Epidermal melanocyte (primary cell): ENCODE measurements around the gene MMP14.
A peak's percentile ranks its signal among the peaks of the same experiment; 100 is the strongest.
"Not testable (repeated sequence)": the region's sequence is repeated elsewhere in the genome, so short reads cannot be mapped to it uniquely, and the experiment has no call there.

Source experiments
- DNase-seq: peaks from one replicate; pipeline ENCODE4 v3.0.0; 2011; ENCODE audit warnings: low spot score; ENCODE audit not compliant: insufficient read length

The MMP14 gene

DNA sequence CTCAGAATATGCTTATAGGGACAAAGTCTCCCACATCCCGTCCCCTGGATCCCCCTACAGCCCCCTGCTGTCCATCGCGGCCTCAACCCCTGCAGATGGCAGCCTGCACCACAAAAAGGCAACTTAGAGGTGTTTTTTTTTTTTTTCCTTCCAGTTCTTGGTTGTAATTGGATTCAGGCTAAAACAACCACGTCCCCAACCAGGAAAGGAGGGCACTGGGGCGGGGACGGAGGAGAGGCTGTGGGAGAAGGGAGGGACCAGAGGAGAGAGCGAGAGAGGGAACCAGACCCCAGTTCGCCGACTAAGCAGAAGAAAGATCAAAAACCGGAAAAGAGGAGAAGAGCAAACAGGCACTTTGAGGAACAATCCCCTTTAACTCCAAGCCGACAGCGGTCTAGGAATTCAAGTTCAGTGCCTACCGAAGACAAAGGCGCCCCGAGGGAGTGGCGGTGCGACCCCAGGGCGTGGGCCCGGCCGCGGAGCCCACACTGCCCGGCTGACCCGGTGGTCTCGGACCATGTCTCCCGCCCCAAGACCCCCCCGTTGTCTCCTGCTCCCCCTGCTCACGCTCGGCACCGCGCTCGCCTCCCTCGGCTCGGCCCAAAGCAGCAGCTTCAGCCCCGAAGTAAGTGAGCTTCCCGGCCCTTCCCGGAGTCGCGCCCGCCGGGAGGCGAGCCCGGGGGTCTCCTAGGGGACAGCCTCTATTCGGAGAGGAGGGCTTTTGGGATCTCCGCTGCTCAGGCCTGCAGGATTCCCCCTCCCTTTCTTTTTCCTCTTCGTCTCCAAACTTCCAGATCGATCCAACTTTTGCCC is at the start of gene MMP14:
MMP14 (plus strand) TSS at position 285 of the 813 bp plus-strand sequence; CDS start at position 518, 233 bp downstream.
- DNase-seq = peak; percentile 97

- DNase-seq = no peak
Measured at GRCh38 chr14:22786685-22787084, 49.7 kb upstream of the MMP14 start.

GRCh38 chr14:22791301-22791700 is 45.1 kb upstream of the MMP14 start:
- no peak for DNase-seq

DNA sequence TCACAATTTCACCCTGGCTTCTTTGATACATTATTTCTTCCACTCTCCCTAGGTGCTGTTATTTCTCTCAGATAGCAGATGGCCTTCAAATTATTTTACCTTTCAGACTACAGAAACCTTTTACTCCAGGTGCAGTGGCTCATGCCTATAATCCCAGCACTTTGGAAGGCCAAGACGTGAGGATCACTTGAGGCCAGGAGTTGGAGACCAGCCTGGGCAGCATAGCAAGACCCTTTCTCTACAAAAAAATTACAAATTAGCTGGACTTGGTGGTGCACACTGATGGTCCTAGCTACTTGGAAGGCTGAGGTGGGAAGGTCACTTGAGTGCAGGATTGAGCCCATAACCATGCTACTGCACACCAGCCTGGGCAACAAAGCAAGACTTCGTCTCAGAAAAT is 44.2 kb upstream of the MMP14 start:
- DNase-seq = no peak

GRCh38 chr14:22793550-22793949 is 42.8 kb upstream of the MMP14 start:
- DNase-seq = not testable (repeated sequence)

- no peak for DNase-seq
Measured at GRCh38 chr14:22793976-22794375, 42.4 kb upstream of the MMP14 start.

GRCh38 chr14:22794551-22794951 is 41.8 kb upstream of the MMP14 start:
- DNase-seq = no peak

- DNase-seq = no peak
Measured at GRCh38 chr14:22796087-22796707, 40.2 kb upstream of the MMP14 start.

GRCh38 chr14:22797017-22797917 is 39.1 kb upstream of the MMP14 start:
- DNase-seq = no peak

DNA sequence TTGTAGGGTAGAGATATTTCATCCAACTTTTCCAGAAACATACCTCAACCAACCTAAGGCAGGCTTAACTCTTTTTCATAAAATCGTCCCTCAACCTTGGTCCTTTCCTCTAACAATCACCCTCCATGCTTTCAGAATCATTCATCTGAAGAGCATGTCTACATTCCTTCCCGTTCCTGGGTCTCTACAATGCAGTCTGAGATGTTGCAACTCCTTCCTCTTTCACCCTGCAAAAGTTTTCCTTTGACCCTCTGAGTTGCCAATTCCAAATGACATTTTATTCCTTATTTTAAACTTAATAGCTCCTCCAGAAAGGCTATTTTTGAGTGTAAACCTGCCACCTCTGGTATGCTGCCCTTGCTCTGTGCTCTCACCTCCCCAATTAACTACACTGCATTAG is 37.9 kb upstream of the MMP14 start:
- DNase-seq = no peak

DNA sequence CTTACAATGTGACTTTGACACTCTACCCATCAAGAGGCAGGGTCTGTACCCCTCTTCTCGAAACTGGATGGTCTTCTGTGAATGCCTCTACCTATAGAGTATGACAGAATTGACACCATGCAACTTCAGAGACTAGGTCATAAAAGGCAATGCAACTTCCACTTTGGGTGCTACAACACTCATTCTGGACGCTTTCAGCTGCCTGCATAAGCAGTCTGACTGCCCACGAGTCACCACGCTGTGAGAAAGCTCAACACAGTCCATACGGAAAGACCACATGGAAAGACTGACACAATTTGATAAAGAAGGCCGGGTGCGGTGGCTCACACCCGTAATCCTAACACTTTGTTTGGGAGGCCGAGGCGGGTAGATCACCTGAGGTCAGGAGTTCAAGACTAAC is 36.0 kb upstream of the MMP14 start:
- no peak for DNase-seq

DNA sequence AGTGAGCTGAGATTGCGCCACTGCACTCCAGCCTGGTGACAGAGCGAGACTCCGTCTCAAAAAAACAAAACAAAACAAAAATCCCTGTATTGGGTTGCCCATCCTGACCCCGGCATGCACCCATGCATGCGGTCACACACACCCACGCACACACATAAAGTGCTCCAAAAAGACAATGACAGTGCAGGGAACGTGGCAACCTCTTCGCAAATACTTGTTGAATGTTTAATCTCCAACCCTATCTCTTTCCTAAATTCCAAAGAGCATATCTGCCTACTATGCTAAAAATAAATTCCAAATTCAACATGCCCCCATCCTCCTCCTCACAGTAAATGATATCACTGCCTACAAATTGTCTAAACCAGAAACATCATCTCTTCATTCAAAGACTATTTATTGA is 34.7 kb upstream of the MMP14 start:
- DNase-seq = no peak

GRCh38 chr14:22802860-22803686 is 33.3 kb upstream of the MMP14 start:
- DNase-seq = no peak

DNA sequence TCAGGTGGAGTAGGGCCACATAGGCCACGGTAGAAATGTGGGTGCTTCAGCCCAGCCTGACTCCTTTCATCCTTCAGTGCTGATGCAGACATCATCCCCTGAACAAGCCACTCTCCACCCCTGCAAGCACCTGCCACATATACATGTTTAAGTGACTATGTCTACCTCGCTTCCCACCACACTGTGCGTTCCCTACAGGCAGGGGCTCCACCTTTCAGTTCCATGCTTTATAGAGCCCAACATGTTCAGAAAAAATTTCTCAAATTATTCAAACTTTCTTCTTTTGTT is 32.8 kb upstream of the MMP14 start:
- no peak for DNase-seq

- not testable (repeated sequence) for DNase-seq
Measured at GRCh38 chr14:22805235-22805634, 31.1 kb upstream of the MMP14 start.

DNA sequence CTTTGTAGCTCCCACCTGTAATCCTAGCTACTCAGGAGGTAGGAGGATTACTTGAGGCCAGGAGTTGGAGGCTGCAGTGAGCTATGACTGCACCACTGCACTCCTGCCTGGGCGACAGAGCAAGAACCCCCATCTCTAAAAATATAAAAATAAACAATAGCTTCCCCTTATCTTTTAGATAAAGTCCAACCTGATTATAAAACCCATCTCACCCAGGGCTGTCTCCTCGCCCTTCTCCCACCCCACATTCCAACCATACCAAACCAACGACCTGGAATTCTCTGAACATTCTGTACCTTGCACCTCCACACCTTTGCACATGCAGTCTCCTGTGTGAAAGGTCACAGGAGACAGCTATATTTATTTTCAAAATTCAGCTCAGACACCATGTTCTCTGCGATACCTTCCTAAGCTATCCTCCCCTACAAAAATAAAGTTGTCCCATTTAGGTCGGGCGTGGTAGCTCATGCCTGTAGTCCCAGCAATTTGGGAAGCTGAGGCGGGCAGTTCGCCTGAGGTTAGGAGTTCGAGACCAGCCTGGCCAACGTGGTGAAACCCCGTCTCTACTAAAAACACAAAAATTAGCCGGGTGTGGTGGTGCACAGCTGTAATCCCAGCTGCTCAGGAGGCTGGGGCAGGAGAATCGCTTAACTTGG is 28.8 kb upstream of the MMP14 start:
- DNase-seq = no peak

DNA sequence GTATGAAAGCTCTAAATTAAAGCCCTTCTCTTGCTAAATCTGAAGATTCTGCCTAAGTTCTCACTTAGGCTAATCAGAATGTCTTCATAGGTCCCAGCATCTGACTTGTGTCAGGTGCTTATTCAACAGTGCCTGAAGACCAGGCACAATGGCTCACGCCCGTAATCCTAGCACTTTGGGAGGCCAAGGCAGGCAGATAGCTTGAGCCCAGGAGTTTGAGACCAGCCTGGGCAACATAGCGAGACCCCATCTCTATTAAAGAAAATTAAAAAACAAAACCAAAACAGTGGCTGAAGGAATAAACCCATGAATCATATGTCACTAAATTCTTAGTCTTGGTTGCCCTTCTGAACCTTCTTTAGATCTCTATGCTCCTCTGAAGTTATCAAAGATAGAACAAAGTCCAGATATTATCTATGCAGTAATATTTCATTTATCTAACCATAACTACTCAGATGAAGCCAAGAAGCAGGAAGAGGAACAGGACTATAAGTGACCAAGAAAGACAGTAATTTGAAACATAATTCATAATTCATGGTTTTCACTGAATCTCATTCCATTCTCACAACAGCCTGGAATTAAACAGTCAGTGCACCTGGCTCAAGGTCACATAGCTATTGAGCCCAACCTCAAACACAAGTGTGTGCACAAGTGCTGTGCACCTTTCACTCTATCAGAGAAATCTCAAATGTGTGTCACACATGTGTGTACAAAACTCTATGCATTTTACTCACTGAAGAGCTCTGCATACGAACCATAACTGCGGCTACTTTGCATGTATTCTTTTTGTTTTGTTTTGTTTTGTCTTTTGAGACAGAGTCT is 27.8 kb upstream of the MMP14 start:
- no peak for DNase-seq

DNA sequence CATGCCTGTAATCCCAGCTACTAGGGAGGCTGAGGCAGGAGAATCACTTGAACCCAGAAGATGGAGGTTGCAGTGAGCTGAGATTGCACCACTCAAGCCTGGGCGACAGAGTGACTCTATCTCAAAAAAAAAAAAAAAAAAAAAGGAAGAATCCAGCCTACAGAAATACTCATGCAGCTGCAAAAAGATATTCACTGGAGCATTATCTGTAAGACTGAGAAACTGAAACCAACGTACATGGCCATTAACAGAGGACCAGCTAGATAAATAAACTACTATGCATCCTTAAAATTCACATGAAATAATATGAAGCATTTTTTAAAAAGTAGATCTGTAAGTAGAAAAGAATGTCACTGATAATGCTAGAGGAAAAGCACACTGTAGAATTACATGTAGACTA is 24.7 kb upstream of the MMP14 start:
- no peak for DNase-seq

- DNase-seq = no peak
Measured at GRCh38 chr14:22812744-22813143, 23.6 kb upstream of the MMP14 start.

DNA sequence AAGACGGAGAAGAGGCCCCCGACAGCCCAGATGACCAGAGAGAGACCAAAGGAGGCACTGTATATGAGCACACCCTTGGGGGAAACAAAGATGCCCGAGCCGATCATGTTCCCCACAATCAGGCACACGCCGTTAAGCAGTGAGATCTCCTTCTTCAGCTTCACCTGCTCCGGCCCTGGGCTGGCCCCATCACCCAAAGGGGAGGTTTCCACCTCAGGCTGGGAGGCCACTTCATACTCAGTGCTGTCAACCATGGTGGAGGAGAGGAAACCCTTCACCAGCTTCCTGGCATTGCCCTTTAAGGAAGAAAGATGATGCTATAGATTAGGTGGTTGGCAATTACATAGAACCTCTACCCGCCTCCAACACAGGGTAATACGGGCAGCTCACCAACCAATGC is 23.2 kb upstream of the MMP14 start:
- DNase-seq = no peak
